ENCODE results near the gene SLC9A9.

The SLC9A9 gene

DNA sequence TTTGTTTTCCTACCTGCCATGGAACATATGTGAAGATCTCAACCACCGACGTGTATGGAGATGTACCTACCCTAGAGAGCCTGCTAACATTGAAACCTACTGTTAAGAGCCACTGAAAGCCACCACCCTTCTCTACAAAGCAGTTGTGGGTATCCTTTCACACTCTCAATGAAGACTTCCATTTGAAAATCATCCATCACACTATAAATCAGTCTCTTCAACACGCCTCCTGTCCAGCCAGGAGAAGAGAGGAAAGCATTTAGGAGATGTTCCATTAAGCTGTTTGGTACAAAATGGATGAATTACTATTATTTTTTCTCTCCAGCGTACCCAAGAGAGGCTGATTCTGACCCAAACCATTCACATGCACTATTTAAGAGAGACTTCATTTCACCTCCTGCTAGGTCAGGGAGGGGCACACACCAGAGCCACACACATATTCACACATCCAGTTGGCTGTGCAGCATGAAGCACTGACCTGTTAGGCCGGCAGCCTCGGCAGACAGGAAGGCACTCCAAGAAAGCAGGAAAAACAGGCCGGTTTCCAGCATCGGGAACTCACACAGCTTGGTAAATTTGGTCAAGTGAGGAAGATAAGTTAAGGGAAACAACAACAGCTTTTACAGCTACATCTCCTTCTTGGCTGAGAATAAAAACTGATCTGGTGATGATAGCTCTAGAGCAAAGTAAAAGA is 274.5 kb downstream of the SLC9A9 start:
- TF ChIP-seq ZNF274 (IDR thresholded peaks at IDR 0.05; ENCODE audit: low read depth, low read length) = no peak
- H3K4me3 ChIP-seq (ENCODE audit: low read length) = no peak overlapping the region

DNA sequence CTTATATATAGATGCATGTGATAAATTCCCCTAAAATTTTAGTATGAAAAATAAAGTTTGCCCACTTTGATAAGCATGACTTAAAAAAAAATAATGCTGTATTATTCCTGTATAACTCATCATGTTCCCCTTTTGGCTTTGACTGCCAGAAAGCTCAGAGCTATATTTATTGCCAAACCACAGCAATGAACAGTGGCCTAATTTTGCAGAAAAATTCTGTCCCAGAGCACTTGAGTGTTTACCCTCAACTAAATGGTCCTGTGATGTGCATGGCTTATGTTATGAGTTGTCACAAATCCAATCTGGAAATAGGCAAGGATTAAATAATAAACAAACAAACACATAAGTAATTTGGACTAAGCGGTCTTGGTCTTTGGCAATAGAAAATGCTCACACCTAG is 276.7 kb downstream of the SLC9A9 start:
- no peak for TF ChIP-seq ZNF274 (IDR thresholded peaks at IDR 0.05; ENCODE audit: low read depth, low read length)
- H3K4me3 ChIP-seq (ENCODE audit: low read length) = no peak overlapping the region

DNA sequence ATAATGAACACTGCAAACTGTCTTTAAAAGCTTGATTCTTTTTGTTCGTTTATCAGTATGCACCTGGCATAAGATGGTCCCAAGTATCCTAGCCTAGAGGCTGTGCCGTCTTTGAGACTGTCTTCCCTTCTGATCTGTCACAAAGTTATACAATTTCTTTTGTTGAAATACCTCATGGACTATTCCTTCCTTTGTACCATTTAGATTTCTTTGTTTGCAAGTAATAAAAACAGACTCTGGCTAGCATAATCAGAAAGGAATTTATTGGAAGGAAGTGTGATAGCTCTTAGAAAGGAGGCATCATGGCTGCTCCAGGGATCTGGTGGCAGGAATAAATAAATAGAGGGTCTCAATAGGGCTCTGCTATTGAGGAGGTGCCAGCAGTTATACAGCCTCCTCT is 280.4 kb downstream of the SLC9A9 start:
- TF ChIP-seq ZNF274 (IDR thresholded peaks at IDR 0.05; ENCODE audit: low read depth, low read length) = no peak

DNA sequence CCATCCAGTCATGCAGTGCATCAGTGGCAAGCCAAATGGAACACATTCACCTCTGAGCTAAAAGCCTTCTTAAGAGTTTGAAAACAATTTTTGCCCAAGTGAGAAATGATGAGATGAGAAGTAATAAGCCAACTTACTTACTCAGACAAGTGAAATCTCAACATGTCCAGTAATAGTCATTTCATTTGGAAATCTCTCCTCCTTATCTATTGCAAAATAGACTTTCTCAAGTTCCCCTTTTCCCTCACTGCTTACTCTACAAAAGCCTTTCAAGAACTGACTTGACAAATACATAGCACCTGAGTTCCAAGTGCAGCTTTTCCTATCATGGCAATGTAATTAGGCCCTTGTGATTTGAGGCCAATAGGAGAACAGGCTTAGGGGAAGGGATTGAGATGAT is 282.3 kb downstream of the SLC9A9 start:
- no peak for TF ChIP-seq ZNF274 (IDR thresholded peaks at IDR 0.05; ENCODE audit: low read depth, low read length)
- no peak overlapping the region for H3K4me3 ChIP-seq (ENCODE audit: low read length)

More for the DNA sequence above, 280.4 kb downstream of the SLC9A9 start:
- no peak overlapping the region for H3K4me3 ChIP-seq (ENCODE audit: low read length)

DNA sequence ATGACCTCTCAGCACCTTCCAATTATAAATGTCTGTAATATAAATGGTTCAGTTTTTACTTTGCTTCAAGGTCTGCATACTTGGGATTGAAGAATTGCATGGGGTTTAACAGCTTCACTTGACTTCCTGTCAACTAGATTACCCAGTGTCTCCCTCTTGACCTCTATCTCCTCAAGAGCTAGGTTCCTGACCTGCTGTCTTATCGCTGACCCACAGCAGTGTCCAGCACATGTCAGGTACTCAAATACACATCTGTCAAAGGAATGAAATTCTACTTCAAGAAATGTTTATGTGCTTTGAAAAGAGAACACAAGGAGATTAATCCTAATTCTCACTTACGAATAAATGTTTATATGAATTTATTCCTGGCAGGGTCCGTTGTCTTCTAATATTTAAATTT is 284.5 kb downstream of the SLC9A9 start:
- H3K4me3 ChIP-seq (ENCODE audit: low read length) = no peak overlapping the region
- TF ChIP-seq ZNF274 (IDR thresholded peaks at IDR 0.05; ENCODE audit: low read depth, low read length) = no peak

DNA sequence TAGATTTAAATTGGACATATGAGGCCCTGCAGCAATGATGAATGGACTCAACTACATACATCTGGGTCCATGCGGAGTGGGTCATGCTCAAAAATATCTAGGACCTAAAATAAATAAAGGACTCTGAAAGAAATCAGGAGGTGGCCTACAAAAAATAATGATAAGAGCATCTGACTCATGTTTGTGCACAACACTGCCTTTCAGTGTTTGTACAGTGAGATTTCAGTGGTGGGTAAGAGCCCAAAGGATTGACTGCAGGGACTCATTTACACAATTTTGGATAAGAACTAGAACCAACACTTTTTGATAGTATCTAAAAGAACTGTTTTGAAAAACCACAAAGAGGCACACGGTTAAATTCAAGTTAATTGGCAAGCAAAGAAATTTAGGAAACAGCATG is 285.5 kb downstream of the SLC9A9 start:
- H3K4me3 ChIP-seq (ENCODE audit: low read length) = no peak overlapping the region
- no peak for TF ChIP-seq ZNF274 (IDR thresholded peaks at IDR 0.05; ENCODE audit: low read depth, low read length)

DNA sequence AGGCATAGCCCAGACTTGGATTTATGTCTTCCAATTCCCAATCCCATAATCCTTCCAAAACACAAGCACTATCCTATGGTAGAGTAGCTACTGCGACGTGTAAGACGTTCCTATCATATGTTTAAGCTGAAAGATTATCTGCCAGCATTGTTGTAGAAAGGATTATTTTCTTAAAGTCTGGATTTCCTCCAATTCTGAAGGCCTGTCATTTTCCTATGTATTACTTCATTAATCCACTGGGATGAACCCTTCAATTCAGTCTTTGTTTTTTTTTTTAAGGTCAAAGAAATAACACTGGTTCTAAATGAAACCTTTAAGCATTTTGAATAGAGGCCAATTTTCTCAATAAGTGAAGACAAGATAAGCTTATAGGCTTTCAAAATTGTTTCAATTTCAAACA is 289.0 kb downstream of the SLC9A9 start:
- no peak overlapping the region for H3K4me3 ChIP-seq (ENCODE audit: low read length)
- TF ChIP-seq ZNF274 (IDR thresholded peaks at IDR 0.05; ENCODE audit: low read depth, low read length) = no peak

DNA sequence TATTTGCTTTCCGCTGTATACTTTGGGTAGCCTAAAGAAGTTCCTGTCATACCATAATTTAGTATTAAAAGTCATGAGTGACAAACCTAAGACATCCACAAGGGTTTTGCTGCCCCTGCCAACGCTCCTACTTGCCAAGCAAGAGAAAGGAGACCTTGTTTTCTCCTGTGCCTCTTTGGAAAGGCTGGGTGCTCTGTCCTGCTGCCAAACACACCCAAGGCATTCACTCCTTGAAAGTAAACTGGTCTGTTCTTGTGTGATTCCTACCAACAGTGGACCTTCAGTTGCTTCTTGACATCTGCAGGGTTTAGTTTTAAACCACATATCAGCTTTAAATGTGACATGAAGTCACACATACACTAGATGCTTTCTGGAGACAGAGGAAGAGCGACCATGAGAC is 295.4 kb downstream of the SLC9A9 start:
- H3K4me3 ChIP-seq (ENCODE audit: low read length) = no peak overlapping the region
- TF ChIP-seq ZNF274 (IDR thresholded peaks at IDR 0.05; ENCODE audit: low read depth, low read length) = no peak

DNA sequence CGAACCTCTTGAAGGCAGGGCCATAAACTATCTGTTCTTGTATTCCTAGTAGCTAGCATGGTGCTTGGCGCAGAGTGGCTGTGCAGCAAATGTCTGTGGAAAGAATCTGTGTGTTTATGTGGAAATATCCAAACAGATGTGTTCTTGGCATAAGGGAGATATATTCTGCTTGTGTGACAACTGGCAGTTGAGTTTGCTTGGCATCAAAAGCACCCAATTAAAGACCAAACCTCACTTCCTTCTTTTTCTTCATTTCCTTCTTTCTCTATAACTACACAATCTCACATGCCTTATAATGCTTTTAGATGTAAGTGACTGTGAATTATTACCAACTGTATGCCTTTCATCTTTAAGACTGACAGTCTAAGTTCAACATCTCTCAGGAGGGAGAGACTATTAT is 296.5 kb downstream of the SLC9A9 start:
- H3K4me3 ChIP-seq (ENCODE audit: low read length) = no peak overlapping the region
- TF ChIP-seq ZNF274 (IDR thresholded peaks at IDR 0.05; ENCODE audit: low read depth, low read length) = no peak

DNA sequence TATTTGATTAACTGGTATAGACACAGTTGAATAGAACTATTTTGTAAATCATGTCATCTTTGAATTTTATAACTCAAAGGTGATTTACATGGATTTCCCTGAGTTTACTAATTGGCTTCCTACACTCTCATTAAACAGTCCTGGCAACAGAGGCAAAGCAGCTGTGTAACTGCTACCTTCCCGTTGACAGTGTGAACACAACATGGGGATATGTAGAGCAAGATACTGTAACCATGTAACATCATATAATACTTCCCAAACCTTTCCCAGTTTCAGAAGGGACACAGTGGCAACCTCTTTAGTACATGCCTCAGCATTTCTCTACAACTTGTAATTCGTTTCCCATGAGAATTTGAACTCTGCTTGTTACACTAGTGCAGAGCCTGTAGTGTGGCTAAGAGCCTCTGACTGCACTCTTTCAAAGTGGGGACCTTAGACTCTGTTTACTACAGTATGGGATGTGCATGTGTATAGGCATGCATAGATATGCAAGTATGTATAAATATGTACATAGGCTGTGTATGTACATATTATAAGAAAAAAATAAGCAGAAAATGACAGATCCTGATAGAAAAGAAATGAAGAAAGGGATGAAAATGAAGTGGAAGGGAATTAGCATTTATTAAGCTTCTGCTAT is 299.3 kb downstream of the SLC9A9 start:
- no peak for TF ChIP-seq ZNF274 (IDR thresholded peaks at IDR 0.05; ENCODE audit: low read depth, low read length)
- H3K4me3 ChIP-seq (ENCODE audit: low read length) = no peak overlapping the region

DNA sequence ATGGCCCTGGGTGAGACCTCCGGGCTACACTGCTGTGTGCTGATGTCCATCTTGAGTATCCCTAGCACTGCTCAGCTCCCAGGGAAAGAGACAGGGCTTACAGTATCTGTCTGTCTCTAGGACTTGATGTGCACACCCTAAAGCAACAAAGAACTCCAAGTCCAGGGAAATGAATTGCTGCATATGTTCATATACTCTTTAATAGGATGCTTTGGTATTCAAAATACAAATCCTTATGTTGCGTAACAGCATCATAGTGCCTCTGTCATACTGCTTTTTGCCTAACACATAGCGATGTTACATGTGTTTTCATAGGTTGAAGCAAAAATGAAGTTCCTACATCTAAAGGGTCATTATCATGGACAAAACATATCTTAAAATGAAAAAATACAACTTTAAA is 299.9 kb downstream of the SLC9A9 start:
- no peak for TF ChIP-seq ZNF274 (IDR thresholded peaks at IDR 0.05; ENCODE audit: low read depth, low read length)

DNA sequence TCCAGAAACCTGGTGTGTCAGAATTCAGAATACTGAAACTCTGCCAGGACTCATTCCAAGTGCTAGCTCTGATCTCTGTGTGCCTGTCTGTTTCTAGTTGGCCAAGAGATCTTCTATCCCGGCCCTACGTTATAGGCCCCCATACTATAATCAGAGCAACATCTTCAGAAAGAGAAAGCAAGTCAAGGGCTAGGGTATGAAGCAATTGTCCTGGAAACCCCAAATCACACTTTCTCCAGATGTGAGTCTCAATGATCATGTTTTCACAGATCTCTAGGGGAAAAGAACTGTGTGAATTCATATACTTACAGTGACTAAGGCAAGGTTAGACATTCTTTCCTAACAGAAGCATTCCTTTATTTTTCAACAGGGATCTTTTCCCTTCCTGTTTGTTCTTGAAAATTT is 309.7 kb downstream of the SLC9A9 start:
- no peak overlapping the region for H3K4me3 ChIP-seq (ENCODE audit: low read length)
- no peak for TF ChIP-seq ZNF274 (IDR thresholded peaks at IDR 0.05; ENCODE audit: low read depth, low read length)

More for the DNA sequence above, 299.9 kb downstream of the SLC9A9 start:
- H3K4me3 ChIP-seq (ENCODE audit: low read length) = no peak overlapping the region

DNA sequence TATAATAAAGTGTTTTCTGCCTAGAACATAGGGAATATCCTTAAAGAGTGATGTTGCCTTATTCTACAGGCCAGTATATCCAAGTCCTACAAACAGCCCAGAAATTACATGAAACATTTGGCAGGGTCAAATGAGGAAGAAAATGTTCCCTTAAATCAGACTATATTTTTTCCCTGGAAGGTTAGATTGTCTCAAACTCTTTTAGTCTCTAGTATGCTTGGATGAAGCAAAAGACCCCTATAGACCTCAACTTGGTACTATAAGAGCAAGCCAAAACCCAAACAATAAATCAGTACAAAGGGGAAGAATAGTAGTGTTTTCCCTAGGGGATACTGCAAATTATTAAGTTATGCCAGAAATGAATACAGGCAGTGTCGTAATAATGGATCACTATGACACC is 310.2 kb downstream of the SLC9A9 start:
- H3K4me3 ChIP-seq (ENCODE audit: low read length) = no peak overlapping the region
- TF ChIP-seq ZNF274 (IDR thresholded peaks at IDR 0.05; ENCODE audit: low read depth, low read length) = no peak

DNA sequence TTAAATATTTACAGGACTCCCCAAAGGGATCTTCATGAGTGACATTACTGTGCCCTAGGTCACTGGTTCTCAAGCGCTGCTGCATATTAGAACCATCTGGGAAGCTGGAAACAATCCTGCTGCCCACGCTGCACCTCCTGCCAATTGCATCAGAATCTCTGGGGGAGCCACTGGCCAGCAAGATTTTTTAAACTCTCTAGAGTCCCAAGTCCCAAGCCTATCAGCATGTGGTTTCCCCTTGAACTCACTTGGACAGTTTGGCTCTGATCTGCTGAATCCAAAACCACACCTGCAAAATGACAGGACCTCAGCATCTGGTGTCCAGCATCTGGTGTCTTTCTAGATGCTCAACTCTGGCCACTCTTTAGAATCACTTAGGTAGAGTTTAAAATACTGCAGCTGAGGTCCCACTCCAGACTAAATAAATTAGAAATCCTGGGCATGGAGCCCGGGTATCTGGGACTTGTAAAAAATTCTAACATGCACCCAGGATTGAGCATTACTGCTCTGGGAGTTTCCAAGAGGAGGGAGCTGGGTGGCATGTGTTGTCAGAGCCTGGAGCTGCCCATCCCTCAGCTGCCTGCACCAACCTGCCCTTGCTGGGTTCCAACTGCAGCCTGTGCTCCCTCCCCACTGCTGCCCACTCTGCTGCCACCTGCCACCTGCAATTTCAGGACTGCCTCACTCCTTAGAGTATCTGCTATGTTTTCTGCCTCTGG is 311.3 kb downstream of the SLC9A9 start:
- no peak for TF ChIP-seq ZNF274 (IDR thresholded peaks at IDR 0.05; ENCODE audit: low read depth, low read length)

More for the DNA sequence above, 311.3 kb downstream of the SLC9A9 start:
- no peak overlapping the region for H3K4me3 ChIP-seq (ENCODE audit: low read length)
